Parathyroid adenoma (tissue), 2 donors: ENCODE data around the gene KRTAP10-1.
"Not testable (repeated sequence)": the region's sequence is repeated elsewhere in the genome, so short reads cannot be mapped to it uniquely, and the experiment has no call there.

Source experiments
- H2AFZ ChIP-seq: fragments of 300-600 bp; sonication (generic); one replicate; pipeline ENCODE4 v1.7.0; 2017; ENCODE audit warnings: antibody characterized with exemption, mild to moderate bottlenecking
- H3K27ac ChIP-seq: fragments of 300-600 bp; sonication (generic); one replicate; pipeline ENCODE4 v1.7.0; 2017
- H3K27me3 ChIP-seq: fragments of 300-600 bp; sonication (generic); one replicate; pipeline ENCODE4 v1.7.0; 2017; ENCODE audit warnings: low read length; ENCODE audit not compliant: control insufficient read depth, insufficient read depth
- H3K36me3 ChIP-seq: fragments of 300-600 bp; sonication (generic); one replicate; pipeline ENCODE4 v1.7.0; 2017; ENCODE audit warnings: low read length; ENCODE audit not compliant: control insufficient read depth, insufficient read depth
- H3K4me1 ChIP-seq: fragments of 300-600 bp; sonication (generic); one replicate; pipeline ENCODE4 v1.7.0; 2017; ENCODE audit warnings: control low read depth
- H3K4me2 ChIP-seq: fragments of 300-600 bp; sonication (generic); one replicate; pipeline ENCODE4 v1.7.0; 2017; ENCODE audit warnings: low read length
- H3K4me3 ChIP-seq: fragments of 300-600 bp; sonication (generic); one replicate; pipeline ENCODE4 v1.7.0; 2017; ENCODE audit warnings: low read depth, low read length
- H3K79me2 ChIP-seq: fragments of 300-600 bp; sonication (generic); one replicate; pipeline ENCODE4 v1.7.0; 2017; ENCODE audit warnings: control low read depth
- H3K9ac ChIP-seq: fragments of 300-600 bp; sonication (generic); one replicate; pipeline ENCODE4 v1.7.0; 2017; ENCODE audit warnings: mild to moderate bottlenecking
- H3K9me3 ChIP-seq: fragments of 300-600 bp; sonication (generic); one replicate; pipeline ENCODE4 v1.7.0; 2017; ENCODE audit warnings: low read length; ENCODE audit not compliant: control insufficient read depth
- TF ChIP-seq, protein P1 (sequence below): fragments of 300-600 bp; sonication (generic); IDR thresholded peaks from one replicate; pipeline ENCODE4 v1.7.0; 2017; ENCODE audit warnings: antibody characterized with exemption, mild to moderate bottlenecking
- donor health status: primary hyperparathyroidism.

Gene KRTAP10-1

DNA sequence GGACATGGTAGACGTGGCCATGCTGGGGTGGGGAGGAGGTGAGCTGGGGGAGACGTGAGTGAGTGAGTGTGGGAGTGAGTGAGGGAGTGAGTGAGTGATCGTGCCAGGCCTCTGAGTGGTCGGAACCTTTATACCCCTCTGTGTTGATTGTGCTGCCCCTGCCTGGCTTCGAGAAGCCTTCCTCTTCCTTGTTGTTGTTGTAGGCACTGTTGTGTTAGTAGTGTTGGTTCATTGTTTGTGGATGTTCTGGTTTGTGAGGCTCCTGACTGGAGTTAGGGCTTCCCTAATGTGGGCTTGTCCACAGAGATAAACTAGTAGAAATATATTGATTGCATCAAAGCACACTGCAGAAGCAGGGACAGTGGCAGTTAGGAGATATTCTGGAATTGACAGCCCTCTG is 18.7 kb upstream of the KRTAP10-1 start, which contains the start of gene KRTAP10-3:
KRTAP10-3 (minus strand) TSS at position 101 of the 400 bp plus-strand sequence; CDS start at position 21, 80 bp downstream.
- no peak within 1 kb of the TSS for H3K4me3 ChIP-seq
- H3K27ac ChIP-seq: no peak within 1 kb of the TSS
- no peaks in the 10 kb centered on the region for H3K36me3 ChIP-seq
- H3K27me3 ChIP-seq: no peaks in the 10 kb centered on the region
- no peak within 1 kb of the TSS for H2AFZ ChIP-seq
- TF ChIP-seq, protein P1, sequence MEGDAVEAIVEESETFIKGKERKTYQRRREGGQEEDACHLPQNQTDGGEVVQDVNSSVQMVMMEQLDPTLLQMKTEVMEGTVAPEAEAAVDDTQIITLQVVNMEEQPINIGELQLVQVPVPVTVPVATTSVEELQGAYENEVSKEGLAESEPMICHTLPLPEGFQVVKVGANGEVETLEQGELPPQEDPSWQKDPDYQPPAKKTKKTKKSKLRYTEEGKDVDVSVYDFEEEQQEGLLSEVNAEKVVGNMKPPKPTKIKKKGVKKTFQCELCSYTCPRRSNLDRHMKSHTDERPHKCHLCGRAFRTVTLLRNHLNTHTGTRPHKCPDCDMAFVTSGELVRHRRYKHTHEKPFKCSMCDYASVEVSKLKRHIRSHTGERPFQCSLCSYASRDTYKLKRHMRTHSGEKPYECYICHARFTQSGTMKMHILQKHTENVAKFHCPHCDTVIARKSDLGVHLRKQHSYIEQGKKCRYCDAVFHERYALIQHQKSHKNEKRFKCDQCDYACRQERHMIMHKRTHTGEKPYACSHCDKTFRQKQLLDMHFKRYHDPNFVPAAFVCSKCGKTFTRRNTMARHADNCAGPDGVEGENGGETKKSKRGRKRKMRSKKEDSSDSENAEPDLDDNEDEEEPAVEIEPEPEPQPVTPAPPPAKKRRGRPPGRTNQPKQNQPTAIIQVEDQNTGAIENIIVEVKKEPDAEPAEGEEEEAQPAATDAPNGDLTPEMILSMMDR: no peak
- no peak within 1 kb of the TSS for H3K4me2 ChIP-seq
- no peaks in the 10 kb centered on the region for H3K79me2 ChIP-seq
- H3K9ac ChIP-seq: no peak within 1 kb of the TSS
- H3K4me1 ChIP-seq: no peaks in the 10 kb centered on the region
- no peaks in the 10 kb centered on the region for H3K9me3 ChIP-seq

DNA sequence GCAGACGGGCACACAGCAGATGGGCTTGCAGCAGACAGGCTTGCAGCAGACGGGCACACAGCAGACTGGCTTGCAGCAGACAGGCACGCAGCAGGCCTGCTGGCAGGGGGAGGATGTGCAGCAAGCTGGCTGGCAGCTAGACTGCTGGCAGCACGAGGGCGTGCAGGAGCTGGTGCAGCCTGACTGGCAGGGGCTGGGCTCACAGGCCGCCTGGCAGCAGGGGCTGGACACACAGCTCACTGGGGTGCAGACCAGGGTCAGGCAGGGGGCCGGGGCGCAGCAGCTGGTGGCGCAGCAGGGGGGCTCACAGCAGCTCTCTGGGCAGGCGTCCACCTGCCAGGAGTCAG is 18.3 kb upstream of the KRTAP10-1 start:
- not testable (repeated sequence) for H3K9me3 ChIP-seq, H2AFZ ChIP-seq, H3K36me3 ChIP-seq, H3K4me3 ChIP-seq, H3K4me1 ChIP-seq, H3K4me2 ChIP-seq, H3K9ac ChIP-seq, H3K79me2 ChIP-seq, H3K27ac ChIP-seq, H3K27me3 ChIP-seq

DNA sequence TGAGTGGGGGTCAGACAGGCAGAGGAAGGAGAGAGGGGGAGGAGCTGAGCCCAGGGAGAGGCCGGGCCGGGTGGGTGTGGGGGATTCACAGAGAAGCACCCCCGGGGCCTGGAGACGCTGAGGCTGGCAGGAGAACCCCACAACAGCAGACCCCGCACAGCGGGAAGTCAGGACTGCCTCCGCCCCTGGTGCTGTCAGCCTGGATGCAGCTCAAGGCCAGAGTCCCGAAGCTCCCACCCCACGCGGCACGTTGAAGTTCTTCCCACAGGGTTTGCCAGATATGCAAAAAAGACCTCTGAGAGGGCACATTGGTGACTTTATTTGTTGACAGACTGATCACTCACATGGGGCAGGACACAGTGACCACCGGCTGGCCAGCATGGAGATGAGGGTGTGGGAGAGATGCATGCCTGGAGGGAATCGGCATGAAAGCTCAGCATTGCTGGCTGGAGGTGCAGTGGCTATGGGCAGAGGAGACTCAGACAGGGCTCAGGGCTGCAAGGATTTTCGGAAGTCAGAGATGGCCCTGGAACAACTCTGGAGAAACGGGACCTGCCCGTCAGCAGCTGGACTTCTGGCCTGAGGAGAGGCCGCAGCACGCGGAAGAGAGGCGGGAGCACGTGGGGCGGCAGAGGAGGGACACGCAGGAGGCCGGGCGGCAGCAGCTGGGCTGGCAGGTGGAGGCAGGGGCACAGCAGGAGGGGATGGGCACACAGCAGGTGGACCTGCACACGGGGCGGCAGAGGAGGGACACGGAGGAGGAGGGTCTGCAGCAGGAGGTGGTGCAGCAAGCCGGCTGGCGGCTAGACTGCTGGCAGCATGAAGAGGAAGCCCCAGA is 17.7 kb upstream of the KRTAP10-1 start:
- H3K4me1 ChIP-seq: no peaks in the 10 kb centered on the region
- H3K27me3 ChIP-seq: no peaks in the 10 kb centered on the region
- no peaks in the 10 kb centered on the region for H3K9me3 ChIP-seq
- H3K27ac ChIP-seq: no peak overlapping the region
- no peak overlapping the region for H3K4me2 ChIP-seq
- no peaks in the 10 kb centered on the region for H3K79me2 ChIP-seq
- H2AFZ ChIP-seq: no peak overlapping the region
- no peaks in the 10 kb centered on the region for H3K36me3 ChIP-seq
- TF ChIP-seq, protein P1: no peak
- no peak overlapping the region for H3K4me3 ChIP-seq
- H3K9ac ChIP-seq: no peak overlapping the region

DNA sequence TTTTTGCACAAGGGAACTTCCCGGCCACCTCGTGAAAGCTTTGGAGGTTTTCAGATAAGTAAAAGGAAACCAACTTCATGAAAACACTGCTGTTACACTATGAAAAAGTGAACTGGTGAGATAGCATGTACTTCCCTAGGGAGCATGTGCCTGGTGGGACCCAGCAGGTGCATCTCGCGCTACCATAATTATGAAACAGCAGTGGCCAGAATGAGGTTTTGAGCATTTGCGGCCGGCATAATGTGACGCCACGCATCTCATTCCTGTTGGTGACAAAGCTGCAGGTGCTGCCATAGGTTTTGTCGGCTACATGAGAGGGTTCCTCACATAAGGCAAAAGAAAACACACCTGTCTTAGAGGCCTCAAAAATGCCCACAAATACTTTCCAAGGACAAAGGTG is 16.9 kb upstream of the KRTAP10-1 start:
- Histone ChIP-seq H3K27ac (no peak overlapping the region), H3K9ac (no peak overlapping the region), H3K4me1 (no peaks in the 10 kb centered on the region), H3K9me3 (no peaks in the 10 kb centered on the region), H2AFZ (no peak overlapping the region), H3K79me2 (no peaks in the 10 kb centered on the region), H3K4me2 (no peak overlapping the region), H3K36me3 (no peaks in the 10 kb centered on the region), H3K27me3 (no peaks in the 10 kb centered on the region), H3K4me3 (no peak overlapping the region)
- TF ChIP-seq, protein P1: no peak

DNA sequence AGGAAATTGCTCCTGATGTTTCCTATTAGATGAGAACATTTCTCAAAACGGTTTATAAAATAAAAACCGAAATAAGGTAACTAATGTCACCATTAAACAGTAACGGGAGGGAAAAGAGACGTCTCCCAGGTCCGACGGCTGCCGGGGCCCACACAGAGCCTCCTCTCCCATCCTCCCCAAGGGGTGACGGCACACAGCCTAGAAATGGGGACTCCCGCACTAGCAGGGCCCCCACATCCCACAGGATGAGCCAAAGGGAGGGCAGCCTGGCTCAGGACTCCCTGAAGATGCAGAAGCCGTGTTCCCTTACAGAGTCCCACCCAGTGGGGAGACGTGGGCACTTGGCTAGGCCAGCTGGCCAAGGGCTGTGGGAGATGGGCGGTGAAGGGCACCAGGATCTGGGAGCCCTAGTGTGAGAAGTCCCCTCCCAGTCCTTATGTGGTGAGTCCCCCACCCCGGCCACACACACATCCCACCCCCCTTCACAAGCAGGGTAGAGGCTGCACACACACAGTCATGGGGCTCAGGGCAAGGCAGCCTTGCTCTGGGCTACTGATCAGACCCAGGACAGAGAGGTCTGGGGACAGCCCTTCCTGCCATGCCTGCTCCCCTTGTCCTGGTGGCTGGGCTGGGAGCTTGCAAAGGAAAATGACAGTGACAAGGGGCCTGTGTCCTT is 15.3 kb upstream of the KRTAP10-1 start:
- no peak overlapping the region for H3K27ac ChIP-seq
- no peaks in the 10 kb centered on the region for H3K4me1 ChIP-seq
- no peak overlapping the region for H2AFZ ChIP-seq
- H3K27me3 ChIP-seq: no peaks in the 10 kb centered on the region
- H3K79me2 ChIP-seq: no peaks in the 10 kb centered on the region
- no peak overlapping the region for H3K9ac ChIP-seq
- H3K36me3 ChIP-seq: no peaks in the 10 kb centered on the region
- TF ChIP-seq, protein P1: no peak
- no peak overlapping the region for H3K4me2 ChIP-seq
- H3K4me3 ChIP-seq: no peak overlapping the region
- no peaks in the 10 kb centered on the region for H3K9me3 ChIP-seq
